BLaER1 (cell line): ENCODE results near the gene RPIA.
"Not testable (repeated sequence)": the region's sequence is repeated elsewhere in the genome, so short reads cannot be mapped to it uniquely, and the experiment has no call there.

Experiments
- H3K27ac ChIP-seq: shearing (Covaris generic); formaldehyde crosslinking; 2 replicates; pipeline ENCODE4 v1.8.1; 2022
- H3K27me3 ChIP-seq: shearing (Covaris generic); formaldehyde crosslinking; 2 replicates; pipeline ENCODE4 v1.8.1; 2022
- H3K36me3 ChIP-seq: shearing (Covaris generic); formaldehyde crosslinking; 2 replicates; pipeline ENCODE4 v1.8.1; 2022
- H3K4me1 ChIP-seq: shearing (Covaris generic); formaldehyde crosslinking; 2 replicates; pipeline ENCODE4 v1.8.1; 2022
- H3K4me2 ChIP-seq: shearing (Covaris generic); formaldehyde crosslinking; 2 replicates; pipeline ENCODE4 v1.8.1; 2022
- H3K4me3 ChIP-seq: shearing (Covaris generic); formaldehyde crosslinking; 2 replicates; pipeline ENCODE4 v1.8.1; 2022
- H3K9ac ChIP-seq: shearing (Covaris generic); formaldehyde crosslinking; 2 replicates; pipeline ENCODE4 v1.8.1; 2022
- H3K9me3 ChIP-seq: shearing (Covaris generic); formaldehyde crosslinking; 2 replicates; pipeline ENCODE4 v1.8.1; 2022
- H4K20me1 ChIP-seq: shearing (Covaris generic); formaldehyde crosslinking; 2 replicates; pipeline ENCODE4 v1.8.1; 2022
- Cebpa-rat ChIP-seq: shearing (Covaris generic); IDR thresholded peaks from 2 replicates; pipeline ENCODE4 v1.8.1; 2022

The RPIA gene

GRCh38 chr2:88764850-88765153, 73.3 kb downstream of the RPIA start:
- TF ChIP-seq Cebpa-rat, result no peak
- Histone ChIP-seq H4K20me1 (no peaks in the 10 kb centered on the region), H3K36me3 (no peaks in the 10 kb centered on the region; the same call in 1 of the 2 replicates), H3K4me2 (no peak overlapping the region), H3K4me3 (no peak overlapping the region), H3K27me3 (no peaks in the 10 kb centered on the region), H3K9ac (no peak overlapping the region), H3K27ac (no peak overlapping the region), H3K4me1 (no peaks in the 10 kb centered on the region), H3K9me3 (peaks cover 29% of the 10 kb centered on the region)

GRCh38 chr2:88765154-88765888, 73.8 kb downstream of the RPIA start:
- Histone ChIP-seq H3K36me3 (no peaks in the 10 kb centered on the region; the same call in 1 of the 2 replicates), H3K4me1 (no peaks in the 10 kb centered on the region), H4K20me1 (no peaks in the 10 kb centered on the region), H3K4me3 (no peak overlapping the region; the same call in 1 of the 2 replicates), H3K27ac (no peak overlapping the region), H3K27me3 (no peaks in the 10 kb centered on the region), H3K4me2 (no peak overlapping the region), H3K9ac (no peak overlapping the region), H3K9me3 (peaks cover 26% of the 10 kb centered on the region)
- no peak for TF ChIP-seq Cebpa-rat

DNA sequence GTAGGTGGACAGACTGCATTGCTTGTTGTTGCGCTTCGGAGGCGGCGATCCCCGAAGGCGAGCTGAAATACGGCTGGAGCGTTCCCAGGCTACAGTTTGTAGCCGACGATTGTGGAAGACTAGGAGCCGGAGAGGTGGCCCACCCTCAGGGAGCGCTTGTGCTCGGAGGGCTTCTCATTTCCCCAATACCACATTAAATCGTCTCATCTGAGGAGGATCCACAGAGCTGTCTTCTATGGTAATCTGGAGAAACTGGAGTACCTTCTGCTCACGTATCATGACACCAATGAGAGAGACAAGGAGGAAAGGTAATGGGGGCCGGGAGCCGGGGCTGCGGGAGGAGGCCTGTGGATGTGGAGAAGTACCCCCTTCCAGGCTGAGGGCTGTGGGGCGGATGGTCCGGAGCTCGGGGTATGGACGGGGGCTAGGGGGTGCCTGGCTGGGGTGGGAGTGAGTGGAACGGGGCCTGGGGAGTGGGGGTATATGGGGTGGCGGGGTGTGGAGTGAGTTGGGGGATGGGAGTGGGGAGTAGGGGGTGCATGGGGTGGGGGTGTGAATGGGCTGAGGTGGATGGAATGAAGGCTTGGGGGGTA, 74.5 kb downstream of the RPIA start:
- not testable (repeated sequence) for H3K27ac ChIP-seq, H4K20me1 ChIP-seq, H3K36me3 ChIP-seq, H3K4me3 ChIP-seq, H3K4me1 ChIP-seq, H3K9ac ChIP-seq, H3K27me3 ChIP-seq, H3K4me2 ChIP-seq
- H3K9me3 ChIP-seq, result peaks cover 26% of the 10 kb centered on the region

- no peak overlapping the region for H3K27ac ChIP-seq
- no peaks in the 10 kb centered on the region for H4K20me1 ChIP-seq
- H3K4me1 ChIP-seq, result no peaks in the 10 kb centered on the region
- H3K4me2 ChIP-seq, result no peak overlapping the region
- no peak for TF ChIP-seq Cebpa-rat
- no peaks in the 10 kb centered on the region; the same call in 1 of the 2 replicates for H3K36me3 ChIP-seq
- no peaks in the 10 kb centered on the region for H3K27me3 ChIP-seq
- no peak overlapping the region for H3K9ac ChIP-seq
- peaks cover 9% of the 10 kb centered on the region for H3K9me3 ChIP-seq
- H3K4me3 ChIP-seq, result no peak overlapping the region
These were observed 78.5 kb downstream of the RPIA start for GRCh38 chr2:88770016-88770415.

DNA sequence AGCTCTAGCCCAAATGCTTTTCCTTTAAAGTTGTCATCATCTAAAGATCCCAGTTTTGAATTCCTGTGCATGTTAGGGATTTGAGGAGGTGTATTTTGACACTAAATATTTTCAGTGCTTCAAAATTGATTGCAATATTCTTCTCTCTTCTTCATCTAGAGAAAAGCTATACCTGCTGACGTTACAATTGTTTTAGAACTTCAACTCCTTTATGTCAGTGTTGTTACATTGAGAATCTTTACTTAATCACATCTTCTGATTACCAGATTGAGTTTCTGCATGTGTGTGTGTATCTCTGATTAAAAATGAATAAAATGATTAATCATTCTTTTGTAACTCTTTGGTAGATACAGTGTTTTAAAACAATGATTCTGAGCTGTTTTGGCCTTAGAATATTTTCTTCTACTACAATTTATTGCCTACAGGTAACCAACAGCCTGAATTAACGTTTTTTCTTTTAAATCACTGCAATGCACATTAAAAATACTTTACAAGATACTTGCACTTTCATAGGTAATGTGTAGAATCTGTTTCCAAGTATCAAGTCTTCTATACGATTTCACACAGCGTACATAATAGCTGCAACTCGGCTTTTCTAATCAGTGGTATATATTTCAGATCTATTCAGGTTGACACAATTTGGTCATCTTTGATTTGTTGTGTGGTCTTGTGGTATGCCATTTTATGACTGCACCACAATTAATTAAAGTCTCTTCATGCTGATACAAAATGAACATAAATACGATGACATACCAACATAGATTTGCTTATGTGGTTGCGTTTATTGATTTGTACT, 82.0 kb downstream of the RPIA start:
- H3K9me3 ChIP-seq, result peaks cover 12% of the 10 kb centered on the region
- H3K36me3 ChIP-seq, H3K4me3 ChIP-seq, H4K20me1 ChIP-seq, H3K9ac ChIP-seq, H3K27me3 ChIP-seq, H3K4me1 ChIP-seq, H3K27ac ChIP-seq, H3K4me2 ChIP-seq: not testable (repeated sequence)

DNA sequence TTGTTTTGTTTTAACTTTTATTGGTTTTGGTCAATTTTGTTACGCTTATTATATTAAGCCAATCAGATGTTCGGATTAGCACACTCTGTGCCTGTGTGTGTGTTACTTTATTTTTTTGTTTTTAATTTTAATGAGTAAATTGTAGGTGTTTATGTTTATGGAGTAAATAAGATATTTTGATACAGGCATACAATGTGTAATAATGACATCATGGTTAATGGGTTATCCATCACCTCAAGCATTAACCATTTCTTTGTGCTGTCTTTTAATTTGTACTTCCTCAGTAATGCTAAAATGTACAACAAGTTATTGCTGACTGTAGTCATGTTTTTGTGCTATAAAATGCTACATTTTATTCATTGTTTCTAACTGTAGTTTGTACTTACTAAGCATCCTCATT, 97.7 kb downstream of the RPIA start:
- H3K4me2 ChIP-seq, H4K20me1 ChIP-seq, H3K9me3 ChIP-seq, H3K4me3 ChIP-seq, H3K9ac ChIP-seq, H3K4me1 ChIP-seq, H3K36me3 ChIP-seq, H3K27ac ChIP-seq, H3K27me3 ChIP-seq: not testable (repeated sequence)

GRCh38 chr2:88795932-88796331, 104.5 kb downstream of the RPIA start:
- not testable (repeated sequence) for H3K9ac ChIP-seq, H3K36me3 ChIP-seq, H3K27ac ChIP-seq, H3K4me2 ChIP-seq, H3K4me3 ChIP-seq, H3K27me3 ChIP-seq, H3K9me3 ChIP-seq, H4K20me1 ChIP-seq, H3K4me1 ChIP-seq

- not testable (repeated sequence) for H3K4me3 ChIP-seq, H3K9me3 ChIP-seq, H4K20me1 ChIP-seq, H3K9ac ChIP-seq, H3K27ac ChIP-seq, H3K4me2 ChIP-seq, H3K36me3 ChIP-seq, H3K27me3 ChIP-seq, H3K4me1 ChIP-seq
These were observed 105.0 kb downstream of the RPIA start for GRCh38 chr2:88796523-88796922.

- H3K27ac ChIP-seq, H3K9me3 ChIP-seq, H3K36me3 ChIP-seq, H3K9ac ChIP-seq, H3K27me3 ChIP-seq, H3K4me1 ChIP-seq, H4K20me1 ChIP-seq, H3K4me2 ChIP-seq, H3K4me3 ChIP-seq: not testable (repeated sequence)
These were observed 105.7 kb downstream of the RPIA start for GRCh38 chr2:88797164-88797563.
